GM18498 (cell line): ENCODE results near the gene NHS.

ENCODE experiments used
- ATAC-seq: cut with Tn5 transposase; IDR thresholded peaks from one replicate; pipeline ENCODE4 v1.9.1; 2021; ENCODE audit warnings: mild to moderate bottlenecking, moderate library complexity; ENCODE audit not compliant: unreplicated experiment

NHS gene

GRCh38 chrX:17581641-17582040 lies 206.6 kb downstream of the NHS start:
- ATAC-seq: no peak

GRCh38 chrX:17584248-17584681 lies 209.3 kb downstream of the NHS start:
- no peak for ATAC-seq

GRCh38 chrX:17585006-17585405 lies 210.0 kb downstream of the NHS start:
- ATAC-seq: no peak

- ATAC-seq: no peak
These were observed 212.4 kb downstream of the NHS start for GRCh38 chrX:17587366-17587765.

- ATAC-seq: no peak
These were observed 213.3 kb downstream of the NHS start for GRCh38 chrX:17588303-17588702.

GRCh38 chrX:17590892-17591740 lies 216.1 kb downstream of the NHS start:
- peak; percentile 70 for ATAC-seq

GRCh38 chrX:17591741-17592110 lies 216.7 kb downstream of the NHS start:
- ATAC-seq: no peak

GRCh38 chrX:17592117-17592516 lies 217.1 kb downstream of the NHS start:
- no peak for ATAC-seq

- ATAC-seq: no peak
These were observed 219.7 kb downstream of the NHS start for GRCh38 chrX:17594693-17595092.

GRCh38 chrX:17595456-17596035 lies 220.5 kb downstream of the NHS start:
- peak; percentile 56 for ATAC-seq

- ATAC-seq: no peak
These were observed 221.1 kb downstream of the NHS start for GRCh38 chrX:17596061-17596460.

GRCh38 chrX:17596546-17597205 lies 221.7 kb downstream of the NHS start:
- ATAC-seq: no peak

- ATAC-seq: no peak
These were observed 222.3 kb downstream of the NHS start for GRCh38 chrX:17597327-17597726.

GRCh38 chrX:17597836-17598439 lies 222.9 kb downstream of the NHS start:
- no peak for ATAC-seq

GRCh38 chrX:17601441-17602200 lies 226.6 kb downstream of the NHS start:
- no peak for ATAC-seq

GRCh38 chrX:17602245-17602644 lies 227.2 kb downstream of the NHS start:
- no peak for ATAC-seq

- ATAC-seq: no peak
These were observed 228.2 kb downstream of the NHS start for GRCh38 chrX:17603196-17603595.

- no peak for ATAC-seq
These were observed 230.7 kb downstream of the NHS start for GRCh38 chrX:17605676-17606075.

- ATAC-seq: no peak
These were observed 231.2 kb downstream of the NHS start for GRCh38 chrX:17606231-17606630.

GRCh38 chrX:17608888-17609287 lies 233.9 kb downstream of the NHS start:
- ATAC-seq: no peak

GRCh38 chrX:17610788-17611187 lies 235.8 kb downstream of the NHS start:
- ATAC-seq: no peak
